HG03280 (cell line): ENCODE data around the gene PARP6.
"Not testable (repeated sequence)": the region's sequence is repeated elsewhere in the genome, so short reads cannot be mapped to it uniquely, and the experiment has no call there.

ENCODE experiments used
- ATAC-seq: cut with Tn5 transposase; IDR thresholded peaks from one replicate; pipeline ENCODE4 v1.9.1; 2021; ENCODE audit warnings: mild to moderate bottlenecking, moderate library complexity; ENCODE audit not compliant: unreplicated experiment

Gene PARP6

GRCh38 chr15:72281713-72282112, 9.4 kb upstream of the PARP6 start:
- no peak for ATAC-seq

GRCh38 chr15:72280751-72281150, 8.4 kb upstream of the PARP6 start:
- ATAC-seq: no peak

GRCh38 chr15:72278737-72279136, 6.4 kb upstream of the PARP6 start:
- no peak for ATAC-seq

- no peak for ATAC-seq
Measured at GRCh38 chr15:72276326-72276700, 4.0 kb upstream of the PARP6 start.

GRCh38 chr15:72275635-72276325, 3.4 kb upstream of the PARP6 start:
- not testable (repeated sequence) for ATAC-seq

- ATAC-seq: no peak
Measured at GRCh38 chr15:72272997-72273352, 621 bp upstream of the PARP6 start.

GRCh38 chr15:72271895-72272212, 500 bp downstream of the PARP6 start:
- ATAC-seq: no peak

GRCh38 chr15:72271221-72271620, 1.1 kb downstream of the PARP6 start:
- no peak for ATAC-seq

- no peak for ATAC-seq
Measured at GRCh38 chr15:72269739-72270138, 2.6 kb downstream of the PARP6 start.

GRCh38 chr15:72265031-72265430, 7.3 kb downstream of the PARP6 start:
- ATAC-seq: no peak

GRCh38 chr15:72252663-72253299, 19.6 kb downstream of the PARP6 start:
- ATAC-seq: no peak

- no peak for ATAC-seq
Measured at GRCh38 chr15:72249142-72249810, 23.1 kb downstream of the PARP6 start.

- no peak for ATAC-seq
Measured at GRCh38 chr15:72248514-72248913, 23.8 kb downstream of the PARP6 start.

GRCh38 chr15:72242775-72243370, 29.5 kb downstream of the PARP6 start:
- ATAC-seq: no peak

- ATAC-seq: no peak
Measured at GRCh38 chr15:72239652-72240051, 32.7 kb downstream of the PARP6 start.

GRCh38 chr15:72238586-72238985, 33.8 kb downstream of the PARP6 start:
- no peak for ATAC-seq

GRCh38 chr15:72237853-72238224, 34.5 kb downstream of the PARP6 start:
- ATAC-seq: no peak

- ATAC-seq: no peak
Measured at GRCh38 chr15:72237029-72237852, 35.1 kb downstream of the PARP6 start.

GRCh38 chr15:72236381-72237003, 35.9 kb downstream of the PARP6 start:
- ATAC-seq: no peak

- ATAC-seq: no peak
Measured at GRCh38 chr15:72235298-72235697, 37.1 kb downstream of the PARP6 start.

- ATAC-seq: no peak
Measured at GRCh38 chr15:72233769-72234168, 38.6 kb downstream of the PARP6 start.
